Fibroblast of lung (primary cell): Measurements from ENCODE around the gene POPDC2. TPM values are rescaled to one million over a fixed set of nuclear protein-coding genes. Genes with fewer than 3 reads are reported as not detected.

Experiments used
- DNase-seq, 2 donors: peaks; one replicate each; pipeline versions ENCODE4 v3.0.0 to v3.0.0-alpha.2; 2010; ENCODE audit warnings: low read depth in 2 of 2
- H2AFZ ChIP-seq: 2 replicates; pipeline ENCODE4 v1.5.1; 2012; ENCODE audit warnings: low read length, control low read depth, inconsistent platforms
- H3K27ac ChIP-seq: 2 replicates; pipeline ENCODE4 v1.5.1; 2011; ENCODE audit warnings: low read length, control low read depth; ENCODE audit not compliant: insufficient read depth
- H3K27me3 ChIP-seq: 2 replicates; pipeline ENCODE4 v1.5.1; 2011; ENCODE audit warnings: mild to moderate bottlenecking, low read length; ENCODE audit not compliant: control insufficient read depth, insufficient read depth
- H3K36me3 ChIP-seq: 2 replicates; pipeline ENCODE4 v1.5.1; 2011; ENCODE audit warnings: low read length; ENCODE audit not compliant: control insufficient read depth, insufficient read depth
- H3K4me1 ChIP-seq: 2 replicates; pipeline ENCODE4 v1.5.1; 2011; ENCODE audit warnings: low read length; ENCODE audit not compliant: control insufficient read depth, insufficient read depth; ENCODE audit errors: extremely low read depth
- H3K4me2 ChIP-seq: 2 replicates; pipeline ENCODE4 v1.5.1; 2011; ENCODE audit warnings: low read length, control low read depth; ENCODE audit not compliant: insufficient read depth; ENCODE audit errors: extremely low read depth
- H3K4me3 ChIP-seq, 4 experiments: fragments of 200-600 bp in 1 of 4; sonication (generic) in 1 of 4; replicated peaks in 1 of 4; 2 replicates each; pipeline ENCODE4 v1.5.1; 2011 to 2016; ENCODE audit warnings: low read length in 4 of 4, low read depth in 3 of 4, mild to moderate bottlenecking in 3 of 4, control low read depth in 2 of 4, inconsistent platforms in 1 of 4, mixed read lengths in 1 of 4; ENCODE audit not compliant: insufficient read depth in 1 of 4; ENCODE audit errors: control extremely low read depth in 1 of 4
- H3K79me2 ChIP-seq: 2 replicates; pipeline ENCODE4 v1.5.1; 2012; ENCODE audit warnings: mild to moderate bottlenecking, low read length, inconsistent platforms; ENCODE audit not compliant: control insufficient read depth, insufficient read depth
- H3K9ac ChIP-seq: 2 replicates; pipeline ENCODE4 v1.5.1; 2011; ENCODE audit warnings: mild to moderate bottlenecking, low read length, control low read depth; ENCODE audit not compliant: insufficient read depth
- H3K9me3 ChIP-seq: 2 replicates; pipeline ENCODE4 v1.5.1; 2012; ENCODE audit warnings: low read depth, low read length; ENCODE audit not compliant: control insufficient read depth, insufficient read depth
- H4K20me1 ChIP-seq: 2 replicates; pipeline ENCODE4 v1.5.1; 2011; ENCODE audit warnings: low read length; ENCODE audit not compliant: control insufficient read depth, insufficient read depth; ENCODE audit errors: extremely low read depth
- CTCF ChIP-seq, 2 donors: IDR thresholded peaks in 1 of 2; conservative IDR thresholded peaks in 1 of 2; 1 replicate in 1 of 2; 2 replicates in 1 of 2; pipeline ENCODE4 v1.5.1; 2011 to 2012; ENCODE audit warnings: low read length in 2 of 2, control low read depth in 1 of 2, inconsistent platforms in 1 of 2, low read depth in 1 of 2, mild to moderate bottlenecking in 1 of 2
- EZH2 ChIP-seq: IDR thresholded peaks from 2 replicates; pipeline ENCODE4 v1.5.1; 2012; ENCODE audit warnings: low read length, control low read depth, mild to moderate bottlenecking; ENCODE audit errors: missing control alignments
- polyA plus RNA-seq, 2 donors: library from polyadenylated mRNA; depleted of rRNA in 1 of 2; stranded (reverse) in 1 of 2; unstranded in 1 of 2; fragments of >200 nt; gene quantifications; 2 replicates each; pipeline ENCODE4 v1.2.1, GENCODE V29; 2011 to 2012; ENCODE audit warnings: missing spikeins in 1 of 2
- total RNA-seq: library from RNA; depleted of rRNA; stranded (reverse); fragments of >200 nt; gene quantifications from 2 replicates; pipeline ENCODE4 v1.2.1, GENCODE V29; 2014

Gene POPDC2
- total and polyA plus RNA-seq, 2 donors (not counting 1 experiment from before 2014, with no cell fraction given): 0.17 to 0.26 TPM

DNA sequence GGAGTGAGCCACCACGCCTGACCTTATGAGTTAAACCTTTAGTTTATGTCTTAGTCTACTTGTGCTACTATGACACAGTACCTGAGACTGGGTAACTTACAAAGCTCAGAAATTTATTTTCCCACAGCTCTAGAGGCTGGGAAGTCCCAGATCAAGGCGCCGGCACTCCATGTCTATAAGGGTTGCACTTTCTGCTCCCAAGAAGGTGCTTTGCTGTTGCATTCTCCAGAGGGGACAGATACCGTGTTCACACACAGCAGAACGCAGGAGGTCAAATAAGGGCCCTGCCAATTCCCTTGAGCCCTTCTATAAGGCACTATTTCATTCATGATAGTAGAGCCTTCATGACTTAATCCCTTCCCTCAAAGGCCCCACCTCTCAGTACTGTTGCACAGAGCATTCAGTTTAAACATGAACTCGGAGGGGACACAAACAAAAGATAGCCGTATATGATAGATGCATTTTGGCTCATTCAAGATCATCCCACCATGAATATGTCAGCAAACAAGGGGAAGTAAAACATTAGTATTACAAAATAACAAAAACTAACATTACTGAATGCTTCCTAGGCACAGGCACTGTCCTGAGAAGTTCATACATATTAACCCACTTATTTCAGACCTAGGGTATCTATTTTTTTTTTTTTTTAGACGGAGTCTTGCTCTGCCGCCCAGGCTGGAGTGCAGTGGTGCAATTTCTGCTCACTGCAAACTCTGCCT lies 36.2 kb downstream of the POPDC2 start:
- Histone ChIP-seq H3K27ac (no peak overlapping the region), H2AFZ (no peak overlapping the region), H3K79me2 (no peaks in the 10 kb centered on the region), H3K27me3 (peaks cover 4% of the 10 kb centered on the region), H3K4me2 (no peak overlapping the region), H3K36me3 (no peaks in the 10 kb centered on the region), H3K9me3 (no peaks in the 10 kb centered on the region), H3K9ac (no peak overlapping the region), H3K4me1 (no peaks in the 10 kb centered on the region), H4K20me1 (no peaks in the 10 kb centered on the region), H3K4me3 (no peak overlapping the region)
- no peak for TF ChIP-seq EZH2
- TF ChIP-seq CTCF (conservative IDR thresholded peaks at IDR 0.05 in 1 of 2, IDR thresholded peaks at IDR 0.05 in 1 of 2; ENCODE audit: low read depth in 1 of 2, low read length in 2 of 2): no peak
- no peak for DNase-seq

- H2AFZ ChIP-seq: no peak overlapping the region
- H3K79me2 ChIP-seq: no peaks in the 10 kb centered on the region
- no peaks in the 10 kb centered on the region for H4K20me1 ChIP-seq
- no peaks in the 10 kb centered on the region for H3K36me3 ChIP-seq
- TF ChIP-seq CTCF (conservative IDR thresholded peaks at IDR 0.05 in 1 of 2, IDR thresholded peaks at IDR 0.05 in 1 of 2; ENCODE audit: low read depth in 1 of 2, low read length in 2 of 2) (no peak), EZH2 (no peak)
- no peak overlapping the region for H3K27ac ChIP-seq
- H3K4me2 ChIP-seq: no peak overlapping the region
- no peaks in the 10 kb centered on the region for H3K9me3 ChIP-seq
- H3K4me1 ChIP-seq: no peaks in the 10 kb centered on the region
- H3K9ac ChIP-seq: no peak overlapping the region
- peaks cover 4% of the 10 kb centered on the region for H3K27me3 ChIP-seq
- no peak for DNase-seq
- H3K4me3 ChIP-seq: no peak overlapping the region
Observed at GRCh38 chr3:119620899-119621298, 39.5 kb downstream of the POPDC2 start.

DNA sequence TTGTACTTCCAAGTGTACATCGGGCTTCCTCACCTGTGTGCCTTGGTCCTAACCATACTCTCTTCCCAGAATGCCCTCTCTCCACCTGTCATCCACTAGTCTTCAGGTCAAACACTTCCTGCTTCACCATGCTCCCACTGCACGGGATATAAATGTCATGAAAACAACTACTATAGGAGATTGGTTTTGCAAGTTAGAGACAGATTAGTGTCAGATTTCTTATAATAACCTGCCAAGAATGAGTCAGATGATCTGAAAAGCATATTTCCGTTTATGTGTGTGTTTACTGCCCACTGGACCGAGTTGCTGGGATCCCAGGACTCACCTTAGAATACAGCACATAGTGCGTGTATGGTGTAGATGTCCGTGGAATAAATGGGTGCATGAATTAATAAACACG lies 41.3 kb downstream of the POPDC2 start:
- H3K4me2 ChIP-seq: no peak overlapping the region
- H3K36me3 ChIP-seq: no peaks in the 10 kb centered on the region
- no peak overlapping the region for H2AFZ ChIP-seq
- H3K4me1 ChIP-seq: no peaks in the 10 kb centered on the region
- no peaks in the 10 kb centered on the region for H4K20me1 ChIP-seq
- H3K9ac ChIP-seq: no peak overlapping the region
- no peak overlapping the region for H3K4me3 ChIP-seq
- peaks cover 4% of the 10 kb centered on the region for H3K27me3 ChIP-seq
- no peaks in the 10 kb centered on the region for H3K9me3 ChIP-seq
- DNase-seq: no peak
- no peaks in the 10 kb centered on the region for H3K79me2 ChIP-seq
- no peak overlapping the region for H3K27ac ChIP-seq
- TF ChIP-seq CTCF (conservative IDR thresholded peaks at IDR 0.05 in 1 of 2, IDR thresholded peaks at IDR 0.05 in 1 of 2; ENCODE audit: low read depth in 1 of 2, low read length in 2 of 2) (no peak), EZH2 (no peak)
